K562 (cell line): ENCODE measurements around the gene CEP250.

Experiments
- ARID2 ChIP-seq: fragments of 450-650 bp; IDR thresholded peaks from 2 replicates; pipeline ENCODE4 v1.6.1; 2017; ENCODE audit warnings: antibody characterized with exemption, mild to moderate bottlenecking
- CEBPB ChIP-seq: fragments of 450-650 bp; IDR thresholded peaks from 2 replicates; pipeline ENCODE4 v1.6.1; 2016; ENCODE audit warnings: missing genetic modification characterization, missing compliant biosample characterization
- FIP1L1 ChIP-seq: fragments of 200-400 bp; formaldehyde crosslinking; IDR thresholded peaks from 2 replicates; pipeline ENCODE4 v1.6.1; 2018; ENCODE audit warnings: mild to moderate bottlenecking, low read depth, low read length; ENCODE audit not compliant: poor library complexity, severe bottlenecking
- MAFG ChIP-seq: fragments of 450-650 bp; conservative IDR thresholded peaks from 2 replicates; pipeline ENCODE4 v1.6.1; 2016; ENCODE audit warnings: missing genetic modification characterization, missing compliant biosample characterization
- PCBP1 ChIP-seq: fragments of 200-400 bp; formaldehyde crosslinking; IDR thresholded peaks from 2 replicates; pipeline ENCODE4 v1.6.1; 2018; ENCODE audit warnings: mild to moderate bottlenecking, low read depth, low read length; ENCODE audit not compliant: poor library complexity, severe bottlenecking
- POLR2A ChIP-seq: fragments of 450-650 bp; conservative IDR thresholded peaks from 2 replicates; pipeline ENCODE4 v1.6.1; 2016
- POLR2AphosphoS5 ChIP-seq: IDR thresholded peaks from 2 replicates; pipeline ENCODE4 v1.6.1; 2011; ENCODE audit warnings: mild to moderate bottlenecking, low read depth, low read length, moderate library complexity; ENCODE audit not compliant: control insufficient read depth, insufficient read depth
- POLR3A ChIP-seq: IDR thresholded peaks from 2 replicates; pipeline ENCODE4 v1.6.1; 2011; ENCODE audit warnings: borderline replicate concordance, mild to moderate bottlenecking, moderate library complexity; ENCODE audit not compliant: insufficient read length, insufficient read depth; ENCODE audit errors: extremely low read depth
- RAD21 ChIP-seq, 2 experiments: fragments of 250-450 bp in 1 of 2; fragments of 450-650 bp in 1 of 2; sonication (Bioruptor Pico) in 1 of 2; formaldehyde crosslinking in 1 of 2; IDR thresholded peaks in 1 of 2; conservative IDR thresholded peaks in 1 of 2; 2 replicates each; pipeline versions ENCODE4 v1.4.0 to v1.8.0; 2020 to 2022; ENCODE audit warnings: mild to moderate bottlenecking in 2 of 2, moderate library complexity in 1 of 2
- SIN3A ChIP-seq, 2 experiments: fragments of 150-350 bp in 1 of 2; IDR thresholded peaks; 2 replicates each; pipeline ENCODE4 v1.6.1; 2011 to 2016; ENCODE audit warnings: borderline replicate concordance in 2 of 2, low read depth in 2 of 2, low read length in 2 of 2, mild to moderate bottlenecking in 2 of 2, moderate library complexity in 2 of 2; ENCODE audit not compliant: control insufficient read depth in 1 of 2
- TAF7 ChIP-seq: fragments of 450-650 bp; IDR thresholded peaks from 2 replicates; pipeline ENCODE4 v1.6.1; 2016; ENCODE audit warnings: missing genetic modification characterization, missing compliant biosample characterization
- TF ChIP-seq, protein P1 (sequence below), 2 experiments: fragments of 200-800 bp in 1 of 2; sonication (Bioruptor generic) in 1 of 2; sonication (generic) in 1 of 2; formaldehyde crosslinking in 1 of 2; IDR thresholded peaks in 1 of 2; conservative IDR thresholded peaks in 1 of 2; 2 replicates each; pipeline versions ENCODE4 v1.5.0 to v1.6.1; 2016 to 2020; ENCODE audit warnings: missing compliant biosample characterization in 1 of 2, missing genetic modification characterization in 1 of 2, missing genetic modification reagents in 1 of 2

GRCh38 chr20:35503841-35504561, 48.6 kb downstream of the CEP250 start:
- no peak for TF ChIP-seq MAFG (tag)
- TF ChIP-seq CEBPB (tag): no peak
- no peak for TF ChIP-seq FIP1L1
- no peak for TF ChIP-seq ARID2
- TF ChIP-seq POLR2AphosphoS5: no peak
- TF ChIP-seq SIN3A (IDR thresholded peaks at IDR 0.05; ENCODE audit: borderline replicate concordance in 2 of 2, control insufficient read depth in 1 of 2, low read depth in 2 of 2, low read length in 2 of 2): no peak
- no peak for TF ChIP-seq PCBP1
- TF ChIP-seq, protein P1, sequence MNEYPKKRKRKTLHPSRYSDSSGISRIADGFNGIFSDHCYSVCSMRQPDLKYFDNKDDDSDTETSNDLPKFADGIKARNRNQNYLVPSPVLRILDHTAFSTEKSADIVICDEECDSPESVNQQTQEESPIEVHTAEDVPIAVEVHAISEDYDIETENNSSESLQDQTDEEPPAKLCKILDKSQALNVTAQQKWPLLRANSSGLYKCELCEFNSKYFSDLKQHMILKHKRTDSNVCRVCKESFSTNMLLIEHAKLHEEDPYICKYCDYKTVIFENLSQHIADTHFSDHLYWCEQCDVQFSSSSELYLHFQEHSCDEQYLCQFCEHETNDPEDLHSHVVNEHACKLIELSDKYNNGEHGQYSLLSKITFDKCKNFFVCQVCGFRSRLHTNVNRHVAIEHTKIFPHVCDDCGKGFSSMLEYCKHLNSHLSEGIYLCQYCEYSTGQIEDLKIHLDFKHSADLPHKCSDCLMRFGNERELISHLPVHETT (CRISPR knock-in tag; conservative IDR thresholded peaks at IDR 0.05 in 1 of 2, IDR thresholded peaks at IDR 0.05 in 1 of 2): no peak
- no peak for TF ChIP-seq TAF7 (tag)
- TF ChIP-seq POLR3A: no peak
- TF ChIP-seq POLR2A: no peak
- no peak for TF ChIP-seq RAD21 (CRISPR knock-in tag; conservative IDR thresholded peaks at IDR 0.05 in 1 of 2, IDR thresholded peaks at IDR 0.05 in 1 of 2)
